GM21723 (cell line): Measurements from ENCODE around the gene OARD1.

Experiments used
- ATAC-seq: cut with Tn5 transposase; IDR thresholded peaks from one replicate; pipeline ENCODE4 v1.9.1; 2021; ENCODE audit warnings: mild to moderate bottlenecking, moderate library complexity; ENCODE audit not compliant: unreplicated experiment

The OARD1 gene

GRCh38 chr6:41050536-41050935, 21.6 kb downstream of the OARD1 start:
- no peak for ATAC-seq

- no peak for ATAC-seq
Observed at GRCh38 chr6:41049955-41050354, 22.2 kb downstream of the OARD1 start.

GRCh38 chr6:41049521-41049920, 22.6 kb downstream of the OARD1 start:
- no peak for ATAC-seq

GRCh38 chr6:41047745-41048732, 24.1 kb downstream of the OARD1 start:
- ATAC-seq = no peak

- no peak for ATAC-seq
Observed at GRCh38 chr6:41047306-41047705, 24.9 kb downstream of the OARD1 start.

GRCh38 chr6:41046084-41046483, 26.1 kb downstream of the OARD1 start:
- no peak for ATAC-seq

- no peak for ATAC-seq
Observed at GRCh38 chr6:41045664-41046063, 26.5 kb downstream of the OARD1 start.

- ATAC-seq = no peak
Observed at GRCh38 chr6:41043151-41043550, 29.0 kb downstream of the OARD1 start.

- ATAC-seq = no peak
Observed at GRCh38 chr6:41042226-41043055, 29.7 kb downstream of the OARD1 start, which contains the start of gene TSPO2. TSPO2 (plus strand) TSS chr6:41042467; CDS start chr6:41042986, 519 bp downstream.

- no peak for ATAC-seq
Observed at GRCh38 chr6:41040940-41041536, 31.1 kb downstream of the OARD1 start.

GRCh38 chr6:41040101-41040939, 31.8 kb downstream of the OARD1 start:
- no peak for ATAC-seq

- ATAC-seq = no peak
Observed at GRCh38 chr6:41039060-41039998, 32.8 kb downstream of the OARD1 start, which contains the start of gene UNC5CL. UNC5CL (minus strand) TSS chr6:41039221; CDS start chr6:41035074, 4,147 bp downstream.

- ATAC-seq = no peak
Observed at GRCh38 chr6:41038205-41038604, 34.0 kb downstream of the OARD1 start.

GRCh38 chr6:41037107-41037900, 34.9 kb downstream of the OARD1 start:
- ATAC-seq = no peak

- no peak for ATAC-seq
Observed at GRCh38 chr6:41036601-41037000, 35.6 kb downstream of the OARD1 start.

GRCh38 chr6:41036186-41036585, 36.0 kb downstream of the OARD1 start:
- ATAC-seq = no peak

GRCh38 chr6:41033776-41034175, 38.4 kb downstream of the OARD1 start:
- no peak for ATAC-seq

GRCh38 chr6:41032830-41033229, 39.3 kb downstream of the OARD1 start:
- no peak for ATAC-seq
